GM18907 (cell line): Measurements from ENCODE around the gene PIGO.

ENCODE experiments used
- ATAC-seq: cut with Tn5 transposase; IDR thresholded peaks from one replicate; pipeline ENCODE4 v1.9.1; 2021; ENCODE audit warnings: mild to moderate bottlenecking, moderate library complexity; ENCODE audit not compliant: unreplicated experiment

Gene PIGO

GRCh38 chr9:35107297-35108290 is 11.2 kb upstream of the PIGO start:
- ATAC-seq: no peak

- no peak for ATAC-seq
Measured at GRCh38 chr9:35106343-35106730, 9.9 kb upstream of the PIGO start.

- ATAC-seq: no peak
Measured at GRCh38 chr9:35105571-35106342, 9.4 kb upstream of the PIGO start.

- no peak for ATAC-seq
Measured at GRCh38 chr9:35105126-35105525, 8.7 kb upstream of the PIGO start.

- ATAC-seq: no peak
Measured at GRCh38 chr9:35104586-35104985, 8.2 kb upstream of the PIGO start.

GRCh38 chr9:35103660-35104191 is 7.3 kb upstream of the PIGO start:
- ATAC-seq: no peak

GRCh38 chr9:35102769-35103659 is 6.6 kb upstream of the PIGO start, which contains the start of gene STOML2:
TSS of gene STOML2 (minus strand) at chr9:35103131. CDS start at chr9:35103094, 37 bp downstream.
- peak; percentile 90 for ATAC-seq

- ATAC-seq: peak; percentile 18
Measured at GRCh38 chr9:35102465-35102768, 6.0 kb upstream of the PIGO start.

GRCh38 chr9:35097573-35097972 is 1.2 kb upstream of the PIGO start:
- no peak for ATAC-seq

GRCh38 chr9:35091536-35091935 is 4.9 kb downstream of the PIGO start:
- no peak for ATAC-seq

- no peak for ATAC-seq
Measured at GRCh38 chr9:35089434-35089833, 7.0 kb downstream of the PIGO start.

- ATAC-seq: no peak
Measured at GRCh38 chr9:35085078-35085477, 11.3 kb downstream of the PIGO start.

- ATAC-seq: peak; percentile 86
Measured at GRCh38 chr9:35079426-35080341, 16.7 kb downstream of the PIGO start, which contains the start of gene FANCG. TSS of gene FANCG (minus strand) at chr9:35079942. CDS start at chr9:35079524, 418 bp downstream.

- no peak for ATAC-seq
Measured at GRCh38 chr9:35079041-35079425, 17.4 kb downstream of the PIGO start.

- no peak for ATAC-seq
Measured at GRCh38 chr9:35078066-35078465, 18.3 kb downstream of the PIGO start.

GRCh38 chr9:35076848-35077247 is 19.5 kb downstream of the PIGO start:
- no peak for ATAC-seq

GRCh38 chr9:35075358-35075757 is 21.0 kb downstream of the PIGO start:
- no peak for ATAC-seq

- ATAC-seq: no peak
Measured at GRCh38 chr9:35074791-35075190, 21.6 kb downstream of the PIGO start.

- ATAC-seq: no peak
Measured at GRCh38 chr9:35074141-35074540, 22.2 kb downstream of the PIGO start.

GRCh38 chr9:35073279-35073612 is 23.1 kb downstream of the PIGO start:
- ATAC-seq: no peak
